Nasal cavity respiratory epithelium epithelial cell of viscerocranial mucosa (primary cell): ENCODE results near the gene SLC5A3. TPM values are rescaled to one million over a fixed set of nuclear protein-coding genes. Genes with fewer than 3 reads are reported as not detected.

Source experiments
- total RNA-seq: library from RNA; depleted of rRNA; stranded (reverse); fragments of >200 nt; gene quantifications from 2 replicates; pipeline ENCODE4 v1.2.3, GENCODE V29; 2014

SLC5A3 gene
- 41.4 and 42.4 TPM in 2 replicates for total RNA-seq

DNA sequence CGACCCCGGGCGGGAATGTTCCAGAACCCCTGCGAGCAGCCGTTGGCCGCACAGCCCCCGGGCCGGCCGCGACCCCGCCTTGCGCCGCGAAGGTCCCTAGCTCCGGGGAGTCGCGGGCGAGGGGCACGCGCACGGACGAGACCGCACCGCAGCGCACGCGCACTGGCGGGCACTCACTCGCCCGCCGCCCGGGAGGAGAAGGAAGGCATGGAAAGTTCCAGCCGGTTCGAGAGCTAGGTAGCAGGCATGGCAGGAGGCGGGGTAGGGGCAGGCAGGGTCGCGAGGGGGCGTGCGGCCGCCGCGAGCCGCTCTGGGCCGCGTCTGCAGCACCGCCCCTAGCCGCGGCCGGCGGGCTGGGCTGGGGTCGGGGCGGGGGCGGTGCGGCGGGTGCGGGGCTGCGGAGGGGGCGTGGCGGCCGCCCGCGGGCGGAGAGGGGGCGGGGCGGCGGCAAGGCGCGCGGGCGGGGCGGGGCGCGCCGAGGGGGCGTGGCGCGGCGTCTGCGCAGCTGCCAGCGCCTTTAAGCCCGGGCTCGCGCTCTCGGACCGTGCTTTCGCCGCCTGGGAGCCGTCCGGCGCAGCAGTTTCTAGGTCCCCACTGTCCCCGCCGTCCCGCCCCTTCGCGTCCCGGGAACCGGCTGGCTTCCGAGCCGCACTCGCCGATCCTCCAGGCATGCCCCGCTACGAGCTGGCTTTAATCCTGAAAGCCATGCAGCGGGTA is at the start of gene SLC5A3, which contains the start of gene MRPS6:
Gene SLC5A3 (plus strand): TSS at position 547 of the 717 bp plus-strand sequence. CDS start 21,621 bp downstream, outside the sequence.
Gene MRPS6 (plus strand): TSS at position 547 of the 717 bp plus-strand sequence. CDS start 123 bp downstream, at position 670.

Other genes starting within 250 kb of the SLC5A3 start
- 103 and 169 TPM in 2 replicates for gene ATP5PO, start 157.8 kb upstream of the SLC5A3 start, total RNA-seq
- 14.7 and 27.0 TPM in 2 replicates for gene MRPS6, start within 50 bp of the SLC5A3 start, total RNA-seq